HL-60/S4 (cell line): ENCODE results near the gene SGPP2.
"Not testable (repeated sequence)": the region's sequence is repeated elsewhere in the genome, so short reads cannot be mapped to it uniquely, and the experiment has no call there.

Source experiments
- in situ Hi-C: fragments of 300-500 bp; cut with MboI; formaldehyde crosslinking; loops from 2 replicates; pipeline ENCODE4 v1.14.3; 2022; ENCODE audit warnings: low sequenced_read_pairs

SGPP2 gene

DNA sequence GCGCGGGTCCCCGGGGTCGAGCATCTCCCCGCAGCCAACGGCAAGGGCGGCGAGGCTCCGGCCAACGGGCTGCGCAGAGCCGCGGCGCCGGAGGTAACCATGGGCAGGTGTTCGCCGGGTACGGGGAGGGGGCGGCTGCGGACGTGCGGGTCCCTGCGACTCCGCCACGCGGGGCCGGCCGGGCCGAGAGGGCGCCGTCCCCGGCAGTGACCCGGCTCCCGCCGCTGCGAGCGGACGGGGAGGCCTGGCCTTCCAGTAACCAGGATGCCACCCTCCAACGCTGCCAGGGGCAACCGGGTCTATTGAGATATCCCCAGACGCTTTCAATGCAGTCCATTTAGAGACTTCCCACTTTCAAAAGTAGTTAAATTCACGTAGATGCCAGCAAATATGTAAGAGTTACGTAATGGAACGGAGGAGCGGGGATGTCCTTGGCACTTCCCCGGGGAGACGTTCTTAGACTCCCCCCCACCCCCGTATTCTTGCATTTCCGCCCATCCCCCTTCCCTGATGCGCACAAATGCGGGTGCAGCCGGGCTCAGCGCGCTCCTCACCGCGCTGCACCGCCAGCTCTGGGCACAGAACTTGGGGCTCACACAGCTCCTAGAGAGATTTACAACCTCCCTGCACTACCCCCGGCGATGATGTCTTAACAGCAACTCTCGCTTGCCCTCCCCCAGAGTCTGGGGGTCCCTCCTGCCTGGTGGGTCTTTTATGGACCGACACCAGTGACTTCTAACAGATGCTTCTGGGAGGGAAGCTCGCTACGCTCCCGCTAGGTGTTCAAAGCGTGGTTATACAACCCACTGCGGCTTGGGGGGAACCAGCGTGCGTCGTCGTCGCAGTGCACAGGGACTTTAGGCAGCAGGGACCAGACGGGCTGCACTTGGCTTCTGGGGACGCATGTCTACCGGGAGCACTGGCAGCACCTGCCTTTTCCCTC lies 657 bp downstream of the SGPP2 start:
- in situ Hi-C loops: no loop called here

DNA sequence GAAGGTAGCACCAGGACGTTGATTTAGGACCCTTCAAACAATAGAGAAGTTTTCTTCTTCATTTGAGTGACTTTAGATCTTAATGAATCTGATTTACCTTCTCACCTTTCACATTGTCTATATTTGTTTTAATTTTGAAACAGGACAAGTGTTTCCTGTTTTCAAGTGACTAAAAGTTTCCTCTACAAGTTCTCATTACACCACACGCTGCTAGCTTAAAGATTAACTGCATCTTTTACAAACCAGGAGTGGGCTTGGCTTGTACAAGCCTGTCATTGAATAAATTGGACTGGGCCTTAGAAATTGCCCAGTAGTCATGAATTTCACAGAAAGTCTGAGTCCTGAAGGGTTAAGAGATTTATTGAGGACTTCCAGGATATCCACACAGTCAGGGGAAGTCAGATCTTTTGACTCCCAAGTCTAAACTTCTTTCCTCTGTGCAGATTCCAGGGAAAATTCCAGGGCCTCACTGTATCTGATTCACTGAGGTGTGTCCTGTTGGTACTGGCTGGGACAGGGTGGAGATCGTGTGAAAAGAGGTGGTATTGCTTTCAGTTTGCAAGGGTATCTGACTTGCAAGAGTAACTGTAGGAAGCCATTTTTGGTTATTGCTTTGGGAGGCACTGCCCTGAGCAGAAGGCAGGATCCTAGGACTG lies 3.4 kb downstream of the SGPP2 start:
- in situ Hi-C loops: no loop called here

DNA sequence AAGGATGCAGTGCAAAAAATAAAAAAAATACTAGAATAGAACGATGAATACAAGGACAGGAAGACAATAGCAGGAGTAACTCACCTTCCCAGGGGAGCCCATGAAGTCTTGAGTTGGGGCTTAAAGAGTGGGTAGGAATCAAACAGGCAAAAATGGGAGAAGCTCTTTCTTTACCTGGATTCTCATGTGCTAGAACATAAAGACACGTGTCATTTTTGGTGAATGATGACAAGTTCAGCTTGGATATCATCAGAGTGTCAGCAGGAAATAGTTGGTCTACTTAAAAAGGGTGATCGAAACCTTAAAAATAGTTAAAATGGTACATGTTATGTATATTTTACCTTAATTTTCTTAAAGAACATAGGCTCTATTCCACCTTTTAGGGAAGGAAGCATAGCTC lies 5.7 kb downstream of the SGPP2 start:
- in situ Hi-C loops: no loop called here

DNA sequence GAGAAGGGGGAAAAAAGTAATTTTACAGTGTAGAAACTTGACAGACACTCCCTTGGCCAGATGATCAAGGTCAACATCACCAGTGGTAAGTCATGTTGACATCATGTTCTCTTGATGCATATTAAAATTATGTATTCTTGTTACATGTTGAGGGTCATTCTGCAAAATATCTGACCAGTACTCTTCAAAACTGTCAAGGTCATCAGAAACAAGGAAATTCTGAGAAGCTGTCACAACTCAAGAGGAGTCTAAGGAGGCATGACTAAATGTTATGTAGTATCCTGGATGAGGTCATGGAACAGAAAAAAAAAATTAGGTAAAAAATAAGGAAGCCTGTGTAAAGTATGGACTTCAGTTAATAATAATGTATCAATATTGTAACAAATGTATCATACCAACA lies 6.3 kb downstream of the SGPP2 start:
- in situ Hi-C loops: no loop called here

DNA sequence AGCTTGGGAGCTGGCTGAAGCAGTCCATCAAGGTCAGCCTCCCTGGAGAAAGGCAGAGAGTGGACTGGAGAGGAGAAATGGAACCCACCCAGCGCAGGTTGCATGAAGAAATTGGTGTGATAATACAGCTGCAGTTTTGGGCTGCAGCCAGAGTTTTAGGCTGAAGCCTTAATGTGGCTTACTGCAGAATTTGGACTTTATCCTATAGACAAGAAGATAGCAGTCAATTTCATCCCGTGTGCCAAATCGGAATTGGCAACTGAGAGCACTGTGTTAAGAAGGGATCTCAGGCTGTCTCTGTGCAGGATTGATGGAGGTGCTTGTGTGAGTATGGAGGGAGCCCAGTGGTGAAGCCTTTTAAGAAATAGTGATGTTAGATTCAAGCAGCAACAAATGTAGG lies 7.5 kb downstream of the SGPP2 start:
- in situ Hi-C loops: no loop called here

DNA sequence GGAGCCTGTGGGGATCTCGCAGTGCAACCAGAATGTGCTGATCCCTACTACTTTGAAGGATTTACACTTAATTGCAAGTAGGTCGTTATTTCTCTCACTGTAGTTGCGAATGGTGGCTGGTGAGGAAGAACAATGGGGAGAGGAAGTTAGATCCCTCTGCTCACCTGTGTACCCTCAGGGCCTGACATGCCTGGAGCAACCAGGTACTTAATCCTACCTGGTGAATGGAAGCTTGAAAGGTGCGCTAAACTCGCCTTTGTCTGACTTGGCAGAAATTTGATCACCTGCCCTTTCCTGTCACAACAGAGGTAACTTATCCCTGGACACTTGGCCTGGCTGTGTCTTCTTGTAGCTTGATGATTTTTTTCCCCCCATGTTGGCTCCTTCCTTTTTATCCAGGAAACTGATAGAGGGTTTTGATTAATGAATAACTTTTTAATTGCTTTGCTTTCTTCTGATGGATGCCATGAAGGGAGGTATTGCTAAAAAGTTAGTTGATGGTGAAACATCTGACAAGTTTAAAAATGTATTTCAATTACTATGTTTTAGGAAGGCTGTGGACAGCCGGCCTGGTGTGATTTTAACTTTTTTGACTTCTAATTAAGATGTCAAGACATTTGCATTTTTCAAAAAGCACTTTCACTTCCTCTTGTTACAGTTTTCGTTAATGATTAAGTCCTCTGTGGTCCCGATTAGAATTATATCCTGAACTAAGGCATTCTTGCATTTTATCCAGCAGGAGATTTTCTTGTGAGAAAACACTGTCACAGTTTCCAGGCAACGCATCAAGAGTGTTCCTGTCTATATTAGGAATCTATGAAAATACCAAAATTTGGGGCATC lies 9.2 kb downstream of the SGPP2 start:
- in situ Hi-C loops: no loop called here

DNA sequence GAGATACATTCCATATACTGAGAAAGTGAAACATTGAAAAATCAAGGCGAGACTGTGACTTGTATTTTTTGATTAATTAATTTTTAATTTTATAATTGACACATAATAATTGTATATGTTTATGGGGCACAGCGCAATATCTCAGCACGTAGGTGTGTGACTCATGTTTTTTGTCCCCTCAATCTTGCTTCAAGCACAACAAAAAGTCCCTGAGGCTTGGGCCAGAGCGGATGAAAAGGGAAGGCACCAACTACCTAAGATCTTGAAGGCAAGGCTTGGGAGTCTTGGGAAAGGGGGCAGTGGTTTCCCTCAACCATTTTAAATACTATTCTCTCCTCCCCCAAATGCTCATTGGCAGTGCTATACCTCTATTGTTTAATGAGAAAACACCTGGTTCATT lies 9.9 kb downstream of the SGPP2 start:
- in situ Hi-C loops: no loop called here

DNA sequence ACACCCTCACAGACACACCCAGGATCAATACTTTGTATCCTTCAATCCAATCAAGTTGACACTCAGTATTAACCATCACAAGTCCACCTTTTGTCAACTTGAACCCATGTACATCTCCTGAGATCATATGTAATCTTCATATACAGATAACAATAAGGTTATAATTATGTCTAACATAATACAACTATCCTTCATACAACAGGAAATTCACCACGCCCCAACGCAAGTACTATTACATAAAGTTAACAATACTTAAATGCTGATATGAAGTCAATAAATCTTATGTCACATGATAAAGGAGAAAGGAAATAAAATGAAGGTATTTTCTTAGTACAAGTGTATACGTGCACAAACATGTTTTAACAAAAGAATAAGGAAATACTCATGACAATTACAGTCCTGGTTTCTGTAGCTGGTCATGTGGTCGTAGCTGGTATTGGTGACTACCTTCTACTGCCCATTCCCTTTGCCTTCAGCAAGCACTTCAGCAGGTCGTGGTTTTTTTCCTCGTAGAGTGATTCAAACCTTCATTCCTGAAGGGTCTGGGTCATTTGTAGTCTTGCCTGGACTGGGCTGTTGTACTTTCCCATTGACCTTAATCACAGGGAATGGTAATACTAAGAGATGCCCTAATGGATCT lies 11.2 kb downstream of the SGPP2 start:
- in situ Hi-C loops: not testable (repeated sequence)

DNA sequence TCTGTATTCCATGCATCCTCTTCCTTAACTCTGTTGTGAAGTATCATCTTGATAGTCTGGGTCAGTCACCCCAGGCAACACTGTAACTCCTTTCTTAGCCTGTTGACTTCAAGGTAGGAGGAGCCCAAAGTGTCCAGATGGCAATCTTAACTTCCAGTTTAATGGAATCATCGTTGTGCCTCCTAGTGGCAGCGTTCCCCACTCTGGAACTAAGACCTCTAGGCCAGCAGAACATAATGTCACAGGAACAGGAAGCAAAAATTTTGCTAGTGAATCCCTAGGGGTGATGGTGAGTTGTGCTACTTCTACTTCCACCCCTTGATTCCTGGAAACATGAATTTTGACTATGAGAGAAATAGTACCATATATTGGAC lies 11.7 kb downstream of the SGPP2 start:
- in situ Hi-C loops: no loop called here

DNA sequence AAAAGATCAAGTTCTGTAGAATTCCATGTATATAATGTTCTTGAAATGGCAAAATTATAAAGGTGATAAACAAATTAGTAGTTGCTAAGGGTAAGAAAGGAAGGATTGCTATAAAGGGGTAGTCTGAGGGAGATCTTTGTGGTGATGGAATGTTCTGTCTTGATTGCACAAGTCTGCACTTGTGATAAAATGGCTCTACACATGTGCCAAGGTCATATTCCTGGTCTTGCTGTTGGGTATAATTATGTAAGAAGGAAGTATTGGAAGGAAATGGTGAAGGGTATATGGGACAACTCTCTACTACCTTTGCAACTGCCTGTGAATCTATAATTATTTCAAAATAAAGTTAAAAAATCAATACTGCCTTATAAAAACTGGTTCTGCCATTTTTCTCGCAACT lies 15.3 kb downstream of the SGPP2 start:
- in situ Hi-C loops: no loop called here

DNA sequence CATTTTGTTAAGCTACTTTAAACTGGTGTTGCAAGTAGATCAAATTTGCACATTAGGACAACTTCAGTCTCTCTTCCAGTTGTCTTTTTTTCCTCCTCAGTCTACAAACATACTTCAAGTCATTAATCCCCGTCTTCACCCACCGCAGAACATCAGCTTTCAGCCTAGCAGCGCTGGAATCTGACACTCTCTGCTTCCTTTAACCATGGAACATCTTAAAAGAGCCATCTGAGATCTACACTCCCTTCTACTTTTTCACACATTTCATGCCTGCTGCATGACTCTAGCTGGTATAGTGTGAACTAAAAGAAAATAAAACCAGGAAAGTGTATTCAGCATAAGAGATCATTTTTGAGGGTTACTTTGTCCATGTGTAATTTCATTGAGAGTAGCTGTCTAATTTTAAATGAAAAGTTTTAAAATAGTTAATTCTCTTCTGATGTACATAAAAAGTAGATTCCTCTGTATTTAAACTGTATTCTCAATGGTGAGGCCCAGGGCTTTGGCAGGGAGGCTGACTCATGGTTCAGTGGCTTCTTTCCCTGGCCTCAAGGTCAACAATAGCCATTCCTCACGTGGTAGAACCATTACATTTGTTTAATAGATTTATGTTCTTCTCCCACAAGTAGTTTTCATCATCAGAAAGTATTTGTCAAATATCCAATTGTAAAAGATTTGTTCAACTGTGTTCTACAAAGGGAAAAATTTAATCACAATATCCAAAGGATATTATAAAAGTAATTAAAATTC lies 16.5 kb downstream of the SGPP2 start:
- in situ Hi-C loops: no loop called here

DNA sequence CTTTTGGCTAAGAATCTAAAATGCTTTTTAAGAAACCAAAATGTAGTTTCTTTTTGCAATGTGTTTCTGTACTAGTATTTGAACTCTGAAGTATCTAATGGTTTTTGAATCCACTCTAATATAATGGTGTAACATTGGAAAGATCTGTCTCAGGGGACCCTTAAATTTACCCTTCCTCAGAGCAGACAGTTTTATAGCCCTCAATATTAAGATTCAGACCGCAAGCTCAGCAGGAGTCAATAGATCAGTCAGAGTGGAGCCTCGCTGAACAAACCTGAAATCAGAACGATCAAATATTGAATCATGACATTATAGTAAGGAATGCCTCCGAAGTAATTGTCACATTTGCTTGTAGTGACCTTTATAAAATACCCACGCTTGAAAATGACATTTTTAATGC lies 18.3 kb downstream of the SGPP2 start:
- in situ Hi-C loops: no loop called here

DNA sequence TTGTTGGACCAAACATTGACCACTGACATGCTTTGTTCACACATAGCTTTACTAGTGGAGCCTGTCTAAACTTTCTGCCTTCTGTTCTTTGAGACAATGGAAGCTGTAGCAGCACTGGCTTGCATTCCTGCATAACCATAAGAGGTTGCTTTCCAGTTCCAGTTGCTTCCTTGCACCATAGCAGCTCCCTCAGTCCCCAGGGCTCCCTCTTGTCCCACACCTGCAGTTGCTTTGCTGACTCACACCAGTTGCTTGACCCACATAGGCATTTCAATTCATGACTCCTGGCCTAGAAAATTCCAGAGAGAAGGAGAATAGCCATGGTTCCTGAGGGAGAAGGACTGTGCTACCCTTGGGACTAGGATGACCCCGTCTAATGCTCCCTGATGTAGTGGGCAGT lies 20.9 kb downstream of the SGPP2 start:
- in situ Hi-C loops: no loop called here

DNA sequence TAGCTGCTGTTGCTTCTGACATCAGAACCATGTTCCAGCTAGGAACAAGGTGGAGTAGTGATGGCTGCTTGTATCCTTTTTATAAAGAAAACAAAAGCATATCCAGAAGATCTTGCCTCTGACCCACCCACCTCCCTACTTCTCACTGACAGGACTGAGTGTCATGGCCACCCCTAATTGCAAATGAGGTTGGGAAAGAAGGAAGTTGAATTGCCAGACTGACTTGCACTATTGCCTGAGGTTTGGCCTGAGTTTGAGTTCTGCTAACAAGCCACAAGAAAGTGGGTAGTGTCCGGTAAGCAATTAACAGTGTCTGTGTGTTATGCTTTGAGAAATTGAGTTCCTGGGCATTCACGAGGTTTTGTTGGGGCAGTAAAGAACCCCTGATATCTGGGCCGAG lies 22.8 kb downstream of the SGPP2 start:
- in situ Hi-C loops: no loop called here

DNA sequence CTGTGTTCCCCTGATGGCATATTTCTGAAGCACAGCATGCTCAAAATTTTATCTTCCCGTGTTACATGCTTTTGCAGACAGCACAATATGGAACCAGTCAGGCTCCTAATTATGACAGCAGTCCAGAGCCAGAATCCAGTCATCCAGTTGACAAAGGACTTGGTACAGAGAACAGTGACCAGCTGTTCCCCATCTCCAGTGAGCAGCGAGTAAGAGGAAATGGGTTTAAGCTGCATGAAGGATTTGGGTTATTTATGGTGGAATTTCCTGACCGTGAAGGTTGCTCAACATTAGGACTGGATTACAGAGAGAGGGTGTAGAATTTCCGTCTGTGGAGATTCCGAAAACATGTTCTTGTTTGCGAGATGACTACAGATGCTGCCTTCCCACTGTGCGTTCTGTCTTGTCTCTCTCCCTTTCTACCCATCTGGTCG lies 24.4 kb downstream of the SGPP2 start:
- in situ Hi-C loops: no loop called here

DNA sequence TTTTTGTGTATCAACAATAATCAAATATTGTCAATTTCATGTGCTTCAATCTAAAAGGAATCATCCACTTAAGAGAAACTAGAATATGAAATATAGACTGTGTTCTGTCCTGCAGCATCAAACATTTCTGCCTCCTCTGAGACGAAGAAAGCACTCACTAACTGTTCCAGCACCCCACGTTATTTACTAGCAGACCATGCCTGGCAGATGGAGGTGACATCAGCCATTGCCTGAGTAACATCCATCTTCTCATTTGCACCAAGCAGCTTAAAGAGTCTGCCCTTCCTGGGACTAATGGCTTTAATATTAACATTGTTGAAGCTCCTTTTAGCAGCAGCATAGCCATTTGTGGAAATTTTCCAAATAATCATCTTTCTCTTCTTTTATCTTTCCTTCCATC lies 25.7 kb downstream of the SGPP2 start:
- in situ Hi-C loops: no loop called here

DNA sequence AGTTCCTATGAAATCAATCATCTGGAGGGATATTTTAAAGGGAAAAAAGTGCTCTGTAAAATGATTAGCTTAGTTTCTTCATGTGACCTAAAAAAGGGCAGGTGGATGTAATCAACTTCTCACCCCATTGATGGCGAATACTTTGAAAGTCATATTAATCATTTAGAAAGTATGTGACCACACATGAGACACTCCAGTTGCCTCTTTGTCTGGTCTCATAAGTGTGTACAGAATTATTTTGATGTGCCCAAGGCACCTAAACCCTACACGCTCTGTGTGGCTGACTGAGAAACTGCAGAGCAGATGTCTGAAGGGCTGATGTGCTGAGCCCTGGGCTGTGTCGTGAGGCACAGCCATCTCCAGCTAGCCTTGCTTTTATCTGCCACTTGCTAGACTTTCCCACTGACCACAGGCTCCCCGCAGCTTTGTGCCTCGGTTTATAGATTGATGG lies 26.9 kb downstream of the SGPP2 start:
- in situ Hi-C loops: no loop called here

DNA sequence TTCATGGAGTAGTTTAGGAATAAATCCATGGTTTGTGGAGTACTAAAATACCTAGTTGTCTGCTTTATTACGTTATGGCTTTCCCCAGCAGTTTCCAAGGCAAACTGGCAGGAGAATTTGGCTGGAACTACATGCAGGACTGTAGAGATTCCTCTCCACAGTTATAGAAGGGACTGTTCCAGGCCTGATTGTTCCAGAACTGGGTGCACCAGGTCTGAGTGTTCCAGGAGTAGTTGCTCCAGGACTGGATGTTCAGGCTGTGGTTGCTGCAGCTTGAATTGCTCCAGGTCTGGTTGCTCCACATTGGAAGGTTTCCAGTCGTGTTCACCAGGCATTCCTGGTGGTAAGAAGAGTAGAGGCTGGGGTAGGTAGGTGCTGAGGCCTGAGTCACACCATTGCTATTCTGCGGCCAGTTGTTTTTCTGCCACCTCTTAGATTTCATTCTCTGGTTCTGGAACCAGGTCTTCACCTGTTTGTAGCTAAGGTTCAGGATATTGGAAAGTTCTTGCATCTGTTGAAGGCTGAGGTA lies 28.1 kb downstream of the SGPP2 start:
- in situ Hi-C loops: no loop called here

DNA sequence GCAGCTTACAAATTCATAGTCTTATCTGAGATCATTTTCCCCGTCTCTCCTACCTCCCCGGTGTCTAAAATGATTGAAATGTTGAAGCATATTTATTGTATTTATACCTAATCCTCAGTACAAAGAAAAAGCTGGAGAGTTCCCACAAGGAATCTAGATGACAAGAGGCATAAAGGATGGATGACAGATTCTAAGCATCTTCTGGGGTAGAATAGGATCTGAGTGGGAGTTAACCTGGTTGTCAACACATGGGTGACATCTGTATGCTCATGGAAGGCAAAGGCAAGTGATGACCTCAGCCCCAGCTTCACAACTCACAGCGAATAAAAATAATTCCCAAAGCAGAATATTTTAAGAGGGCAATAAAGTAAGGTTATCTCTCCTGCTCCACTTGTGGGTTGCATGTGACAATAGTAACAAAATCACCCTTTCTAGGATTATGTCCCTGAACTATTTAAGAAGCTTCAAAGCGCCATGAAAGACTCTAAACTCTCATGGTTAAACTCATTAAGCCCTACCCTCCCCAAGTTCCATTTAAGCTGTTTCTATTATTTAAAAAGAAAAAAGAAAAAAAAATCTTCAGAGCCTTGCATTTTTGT lies 32.2 kb downstream of the SGPP2 start:
- in situ Hi-C loops: no loop called here

DNA sequence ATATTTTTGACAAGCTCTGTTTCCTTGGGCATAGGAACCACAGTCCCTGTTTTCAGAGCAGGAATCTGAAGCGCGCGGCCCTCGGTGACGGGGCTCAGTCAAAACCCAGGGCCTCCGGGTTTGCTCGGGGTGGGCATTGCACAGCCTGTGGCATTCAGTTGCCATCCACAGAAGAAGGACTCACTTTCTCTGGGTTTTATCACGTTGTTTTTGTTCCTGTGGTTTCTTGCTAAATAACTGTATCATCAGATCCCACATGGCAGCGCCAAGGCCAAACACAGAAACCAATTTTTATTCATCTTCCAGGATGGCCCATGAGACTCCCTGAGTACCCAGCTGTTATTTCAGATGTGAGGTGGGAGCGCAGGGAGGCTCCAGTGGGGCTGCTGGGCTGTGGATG lies 35.6 kb downstream of the SGPP2 start:
- in situ Hi-C loops: no loop called here
